CD4-positive, alpha-beta T cell treated with Interleukin-6 for 4 hours (primary cell): ENCODE data around the gene KLHDC7B.
"Not testable (repeated sequence)": the region's sequence is repeated elsewhere in the genome, so short reads cannot be mapped to it uniquely, and the experiment has no call there.

Source experiments
- DNase-seq: peaks from one replicate; pipeline ENCODE4 v3.0.0-alpha.2; 2020; ENCODE audit warnings: mixed read lengths

The KLHDC7B gene

DNA sequence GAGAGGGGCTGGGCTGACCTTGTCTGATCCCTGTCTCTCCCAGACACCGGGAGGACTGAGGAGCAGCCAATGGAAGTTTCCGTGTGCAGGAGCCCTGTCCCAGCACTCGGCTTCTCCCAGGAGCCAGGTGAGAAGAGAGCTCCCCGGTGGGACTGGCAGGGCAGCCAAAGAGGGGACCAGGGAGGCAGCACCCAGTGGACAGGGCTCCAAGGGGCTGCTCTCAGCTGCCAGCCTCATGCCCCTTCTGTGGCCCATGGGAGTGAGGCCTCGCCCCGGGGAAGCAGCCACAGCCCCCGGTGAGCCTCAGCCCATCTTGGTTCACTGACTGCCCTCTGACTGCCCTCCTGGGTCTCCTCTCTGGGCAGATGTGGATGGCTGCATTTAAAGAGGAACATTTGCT lies 27.1 kb upstream of the KLHDC7B start:
- no peak for DNase-seq

DNA sequence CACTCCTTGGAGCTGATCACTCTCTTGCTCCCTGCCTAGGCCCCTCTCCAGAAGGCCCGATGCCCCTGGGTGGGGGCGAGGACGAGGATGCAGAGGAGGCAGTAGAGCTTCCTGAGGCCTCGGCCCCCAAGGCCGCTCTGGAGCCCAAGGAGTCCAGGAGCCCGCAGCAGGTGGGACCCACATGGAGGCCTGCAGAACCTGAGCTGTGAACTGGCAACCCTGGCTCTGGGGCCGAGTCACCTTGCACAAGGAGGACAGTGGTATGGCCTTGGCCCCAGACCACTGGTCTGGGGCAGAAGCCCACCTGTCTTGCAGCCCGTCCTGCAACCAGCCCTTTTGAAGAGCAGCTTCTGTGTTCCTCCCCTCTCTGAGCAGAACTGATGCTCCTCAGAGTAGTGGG lies 26.5 kb upstream of the KLHDC7B start:
- DNase-seq = no peak

DNA sequence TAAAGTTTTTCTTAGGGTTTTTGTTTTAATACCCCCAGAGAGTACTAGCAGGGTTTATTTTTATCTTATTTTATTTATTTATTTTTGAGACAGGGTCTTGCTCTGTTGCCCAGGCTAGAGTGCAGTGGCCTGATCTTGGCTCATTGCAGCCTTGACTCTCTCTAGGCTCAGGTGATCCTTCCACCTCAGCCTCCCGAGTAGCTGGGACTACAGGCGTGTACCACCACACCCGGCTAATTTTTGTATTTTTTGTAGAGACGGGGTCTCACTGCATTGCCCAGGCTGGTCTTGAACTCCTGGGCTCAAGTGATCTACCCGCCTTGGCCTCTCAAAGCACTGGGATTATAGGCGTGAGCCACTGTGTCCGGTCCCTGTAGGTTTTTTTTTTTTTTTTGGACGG lies 25.5 kb upstream of the KLHDC7B start:
- not testable (repeated sequence) for DNase-seq

DNA sequence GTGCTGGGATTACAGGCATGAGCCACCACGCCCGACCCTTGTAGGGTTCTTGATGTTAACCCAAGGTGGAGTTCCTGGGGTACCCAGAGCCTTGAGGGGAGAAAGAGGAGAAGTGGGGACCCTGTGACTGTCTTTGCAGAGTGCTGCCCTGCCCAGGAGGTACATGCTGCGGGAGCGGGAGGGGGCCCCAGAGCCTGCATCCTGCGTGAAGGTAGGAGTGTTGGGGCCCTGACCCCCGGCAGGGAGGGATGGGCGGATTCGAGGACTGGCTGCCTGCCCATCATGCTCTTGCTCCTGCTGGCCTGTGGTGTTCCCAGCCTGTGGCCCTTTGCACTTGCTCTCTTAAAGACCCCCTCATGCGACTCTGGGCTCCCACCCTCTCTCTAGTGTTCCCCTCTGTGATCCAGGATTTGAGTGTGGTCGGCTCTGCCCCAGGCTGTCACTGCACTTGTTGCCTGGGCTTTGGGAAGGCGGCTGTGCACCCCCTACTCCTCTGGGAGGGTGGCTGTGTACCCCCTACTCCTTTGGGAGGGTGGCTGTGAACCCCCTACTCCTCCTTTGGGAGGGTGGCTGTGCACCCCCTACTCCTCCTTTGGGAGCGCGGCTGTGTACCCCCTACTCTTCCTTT lies 24.8 kb upstream of the KLHDC7B start:
- no peak for DNase-seq

DNA sequence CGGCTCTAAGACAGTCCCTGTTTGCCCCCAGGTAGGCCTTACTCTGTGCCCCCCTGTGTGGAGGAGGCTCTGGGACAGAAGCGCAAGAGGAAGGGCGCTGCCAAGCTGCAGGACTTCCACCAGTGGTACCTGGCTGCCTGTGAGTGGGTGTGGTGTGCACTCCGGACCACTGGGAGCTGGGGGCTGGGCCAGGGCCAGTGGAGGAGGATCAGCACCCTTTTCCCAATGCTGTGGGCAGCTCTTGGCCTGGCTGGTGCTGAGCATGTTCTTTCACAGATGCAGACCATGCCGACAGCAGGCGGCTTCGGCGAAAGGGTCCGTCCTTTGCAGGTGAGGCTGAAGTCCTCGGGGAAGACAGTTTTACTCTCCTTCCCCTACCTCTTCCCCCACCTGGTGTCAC lies 24.0 kb upstream of the KLHDC7B start:
- DNase-seq = no peak

DNA sequence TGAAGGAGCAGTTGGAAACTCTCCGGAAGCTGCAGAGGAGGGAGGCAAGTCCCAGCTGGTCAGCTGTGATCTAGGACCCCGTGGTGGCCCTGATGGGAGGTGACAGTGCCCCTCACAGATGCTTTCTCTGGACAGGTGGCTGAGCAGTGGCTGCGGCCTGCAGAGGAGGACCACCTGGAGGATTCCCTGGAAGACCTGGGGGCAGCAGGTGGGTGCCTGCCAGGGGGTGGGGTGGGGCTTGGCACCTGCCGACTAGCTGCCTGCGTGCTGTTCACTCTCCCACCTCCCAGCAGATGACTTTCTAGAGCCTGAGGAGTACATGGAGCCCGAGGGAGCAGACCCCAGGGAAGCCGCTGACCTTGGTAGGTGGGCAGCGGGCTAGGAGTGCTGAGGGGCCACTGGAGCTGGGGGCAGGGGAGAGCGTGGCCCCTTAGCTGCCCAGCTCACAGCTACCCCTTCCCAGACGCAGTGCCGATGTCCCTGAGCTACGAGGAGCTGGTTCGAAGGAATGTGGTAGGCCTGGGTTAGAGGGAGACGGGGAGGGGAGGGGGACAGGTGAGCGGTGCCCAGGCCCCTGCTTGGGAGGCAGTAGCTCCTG lies 23.4 kb upstream of the KLHDC7B start:
- no peak for DNase-seq

DNA sequence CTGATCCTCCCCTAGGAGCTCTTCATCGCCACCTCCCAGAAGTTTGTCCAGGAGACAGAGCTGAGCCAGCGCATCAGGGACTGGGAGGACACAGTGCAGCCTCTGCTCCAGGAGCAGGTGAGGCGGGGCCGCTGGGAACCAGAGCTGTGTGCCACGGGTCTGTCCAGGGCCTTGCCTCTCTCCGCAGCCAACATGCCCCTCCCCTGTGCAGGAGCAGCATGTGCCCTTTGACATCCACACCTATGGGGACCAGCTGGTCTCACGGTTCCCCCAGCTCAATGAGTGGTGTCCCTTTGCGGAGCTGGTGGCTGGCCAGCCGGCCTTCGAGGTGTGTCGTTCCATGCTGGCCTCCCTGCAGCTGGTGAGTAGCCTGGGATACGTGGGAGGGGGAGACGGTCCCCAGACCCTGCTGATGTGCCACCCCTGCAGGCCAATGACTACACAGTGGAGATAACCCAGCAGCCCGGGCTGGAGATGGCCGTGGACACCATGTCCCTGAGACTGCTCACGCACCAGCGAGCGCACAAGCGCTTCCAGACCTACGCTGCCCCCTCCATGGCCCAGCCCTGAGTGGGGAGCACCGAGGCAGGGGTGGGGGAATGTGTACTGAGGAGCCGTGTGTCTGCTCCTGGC lies 22.8 kb upstream of the KLHDC7B start:
- DNase-seq = no peak

DNA sequence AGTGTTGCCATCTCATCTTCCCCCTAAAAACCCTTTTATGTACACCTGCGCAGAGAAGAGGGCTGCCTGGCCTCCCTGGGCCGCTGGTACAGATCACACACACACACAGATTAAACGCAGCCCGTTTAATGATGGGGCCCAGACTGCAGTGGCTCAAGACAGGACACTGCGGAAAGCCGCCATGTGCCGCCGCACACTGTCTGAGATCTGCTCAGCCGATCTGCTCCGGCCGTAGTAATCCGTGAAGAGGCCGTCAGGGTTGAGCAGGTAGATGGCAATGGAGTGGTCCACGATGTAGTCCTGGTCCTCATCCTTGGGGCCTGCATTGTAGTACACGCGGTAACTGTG lies 22.3 kb upstream of the KLHDC7B start:
- DNase-seq = no peak

DNA sequence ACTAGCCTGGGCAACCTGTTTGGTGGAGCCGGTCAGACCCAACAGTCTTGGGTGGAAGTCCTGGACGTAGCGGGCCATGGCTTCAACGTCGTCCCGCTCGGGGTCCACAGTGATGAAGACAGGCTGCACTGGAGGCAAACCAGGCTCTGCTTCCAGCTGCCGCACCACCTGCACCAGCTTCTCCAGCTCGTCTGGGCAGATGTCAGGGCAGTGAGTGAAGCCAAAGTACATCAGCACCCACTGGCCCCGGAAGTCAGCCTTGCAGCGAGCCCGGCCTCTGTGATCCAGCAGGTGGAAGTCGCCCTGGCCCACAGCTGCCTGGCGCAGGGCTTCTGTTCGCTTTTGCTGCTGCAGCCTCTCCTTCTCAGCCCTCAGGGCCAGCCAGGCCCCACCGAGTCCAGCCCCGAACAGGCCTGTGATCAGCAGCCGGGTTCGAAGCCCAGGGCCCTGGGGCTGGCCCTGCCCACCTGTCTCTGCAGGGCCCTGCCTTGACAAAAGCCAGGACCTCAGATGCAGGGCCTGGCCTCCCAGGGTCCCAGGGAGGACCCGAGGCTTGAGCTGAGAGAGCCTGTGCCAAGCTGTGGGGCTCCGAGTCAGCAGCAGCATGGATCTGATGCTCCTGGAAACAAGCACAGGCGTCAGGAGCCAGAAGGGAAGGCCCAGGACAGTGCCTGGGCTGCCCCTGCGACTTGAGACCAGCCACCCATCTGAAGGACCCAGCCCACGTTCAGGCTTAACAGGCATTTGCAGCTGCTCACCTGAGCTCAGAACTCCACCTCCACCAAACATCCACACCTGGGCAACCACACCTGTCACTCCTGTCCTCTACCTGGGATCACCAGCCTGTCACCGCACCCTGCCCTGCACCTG lies 21.7 kb upstream of the KLHDC7B start:
- DNase-seq = no peak

DNA sequence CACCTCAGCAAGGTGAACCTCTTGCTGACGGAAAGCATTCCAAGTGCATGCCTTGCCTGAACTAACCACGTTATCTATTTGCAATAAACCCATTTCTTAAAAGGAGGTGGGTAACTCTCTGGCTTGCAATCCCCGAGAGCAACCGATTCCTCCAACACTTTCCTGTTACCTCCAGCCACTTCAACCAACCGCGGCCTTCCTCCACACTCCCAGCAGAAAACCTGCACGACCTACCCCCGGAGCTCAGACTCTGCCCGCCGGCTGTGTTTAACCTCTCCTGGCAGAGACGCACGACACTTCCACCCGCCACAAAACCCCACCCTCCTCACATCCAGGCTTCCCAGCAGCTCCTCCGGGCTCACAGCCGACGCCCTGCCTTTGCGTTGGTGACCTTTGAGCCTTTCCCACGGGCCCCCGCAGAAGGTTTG lies 21.0 kb upstream of the KLHDC7B start:
- DNase-seq = no peak

DNA sequence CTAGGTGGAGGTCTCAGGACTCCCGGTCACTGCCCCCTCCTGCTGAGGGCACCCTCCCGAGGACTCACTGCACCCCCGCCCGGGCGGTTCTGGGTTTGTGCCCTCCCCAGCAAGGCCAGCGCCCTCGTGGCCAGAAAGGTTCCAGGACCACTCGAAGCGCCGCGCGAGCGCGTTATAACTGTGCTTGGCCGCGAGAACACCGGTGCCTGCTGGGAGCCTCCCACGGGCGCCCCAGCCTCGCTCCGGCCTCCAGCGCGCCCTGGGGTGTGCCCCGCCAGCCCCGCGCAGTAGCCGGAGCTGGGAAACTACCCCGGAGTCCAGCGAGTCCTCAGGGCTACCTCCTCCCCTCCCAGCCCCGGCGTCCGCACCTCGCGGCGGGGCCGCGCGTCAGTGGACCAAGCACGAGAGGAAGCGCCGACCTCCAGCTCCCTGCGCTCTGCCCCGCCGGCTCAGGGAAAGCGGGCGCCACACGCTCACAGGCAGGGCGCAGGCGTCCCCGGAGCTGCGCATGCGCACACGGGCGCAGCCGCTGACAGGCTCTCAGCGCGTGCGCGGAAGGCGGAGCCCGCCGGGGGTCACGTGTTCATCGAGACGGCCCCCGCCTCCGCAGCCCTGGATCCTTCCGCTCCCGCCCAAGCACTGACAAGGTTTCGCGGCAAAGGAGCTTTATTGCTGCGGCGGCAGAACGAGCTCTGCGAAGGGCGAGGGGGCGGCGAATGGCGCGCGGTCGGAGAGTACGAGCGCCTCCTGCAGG lies 20.4 kb upstream of the KLHDC7B start, which contains the start of gene SCO2:
TSS of gene SCO2 (minus strand) at position 495 of the 754 bp plus-strand sequence. CDS start 1,187 bp downstream, outside the sequence.
- DNase-seq = peak; percentile 98

DNA sequence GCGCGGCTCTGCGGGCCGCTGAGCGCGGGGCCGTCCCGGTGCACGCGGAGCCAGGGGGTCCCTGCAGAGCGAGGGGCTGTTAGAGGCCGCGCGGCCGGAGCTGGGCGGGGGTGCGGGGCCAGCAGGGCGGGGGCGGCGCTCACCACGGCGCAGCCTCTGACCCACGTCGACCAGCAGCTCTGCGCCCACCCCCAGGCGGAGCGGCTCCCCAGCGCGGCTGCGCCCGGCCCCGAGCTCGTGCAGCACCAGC lies 19.9 kb upstream of the KLHDC7B start:
- DNase-seq = no peak

DNA sequence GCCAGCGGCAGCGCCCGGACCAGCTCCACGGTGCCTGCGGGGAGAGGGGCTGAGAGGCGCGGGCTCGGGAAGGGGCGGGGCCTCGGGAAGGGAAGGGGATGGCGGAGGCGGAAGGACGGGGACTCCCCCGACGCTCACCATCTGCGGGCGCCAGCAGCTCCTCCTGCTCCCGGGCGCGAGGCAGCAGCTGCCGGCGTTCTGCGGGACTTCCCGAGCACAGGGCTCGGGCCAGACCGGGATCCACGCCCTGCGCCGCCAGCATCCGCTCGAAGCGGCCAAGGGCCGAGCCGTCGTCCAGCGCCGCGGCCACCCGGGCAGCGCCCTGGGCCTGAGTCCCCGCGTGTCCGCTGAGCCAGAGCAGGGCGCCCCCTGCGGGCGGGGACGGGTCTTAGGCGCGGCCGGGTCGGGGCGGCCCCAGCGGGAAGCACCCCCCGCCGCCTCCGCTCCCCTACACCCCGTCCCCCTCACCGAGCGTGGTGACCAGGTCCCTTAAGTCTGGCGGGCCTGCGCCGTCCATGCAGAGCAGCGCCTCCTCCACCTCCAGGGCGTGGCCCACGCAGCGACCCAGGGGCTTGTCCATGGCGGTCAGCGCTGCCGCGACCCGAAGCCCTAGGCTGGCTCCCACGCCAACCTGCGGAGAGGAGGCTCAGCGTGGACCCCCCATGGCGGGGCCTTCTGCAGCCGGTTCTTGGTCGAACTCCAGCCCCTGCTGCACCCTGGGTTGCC lies 19.4 kb upstream of the KLHDC7B start:
- peak; percentile 90 for DNase-seq

DNA sequence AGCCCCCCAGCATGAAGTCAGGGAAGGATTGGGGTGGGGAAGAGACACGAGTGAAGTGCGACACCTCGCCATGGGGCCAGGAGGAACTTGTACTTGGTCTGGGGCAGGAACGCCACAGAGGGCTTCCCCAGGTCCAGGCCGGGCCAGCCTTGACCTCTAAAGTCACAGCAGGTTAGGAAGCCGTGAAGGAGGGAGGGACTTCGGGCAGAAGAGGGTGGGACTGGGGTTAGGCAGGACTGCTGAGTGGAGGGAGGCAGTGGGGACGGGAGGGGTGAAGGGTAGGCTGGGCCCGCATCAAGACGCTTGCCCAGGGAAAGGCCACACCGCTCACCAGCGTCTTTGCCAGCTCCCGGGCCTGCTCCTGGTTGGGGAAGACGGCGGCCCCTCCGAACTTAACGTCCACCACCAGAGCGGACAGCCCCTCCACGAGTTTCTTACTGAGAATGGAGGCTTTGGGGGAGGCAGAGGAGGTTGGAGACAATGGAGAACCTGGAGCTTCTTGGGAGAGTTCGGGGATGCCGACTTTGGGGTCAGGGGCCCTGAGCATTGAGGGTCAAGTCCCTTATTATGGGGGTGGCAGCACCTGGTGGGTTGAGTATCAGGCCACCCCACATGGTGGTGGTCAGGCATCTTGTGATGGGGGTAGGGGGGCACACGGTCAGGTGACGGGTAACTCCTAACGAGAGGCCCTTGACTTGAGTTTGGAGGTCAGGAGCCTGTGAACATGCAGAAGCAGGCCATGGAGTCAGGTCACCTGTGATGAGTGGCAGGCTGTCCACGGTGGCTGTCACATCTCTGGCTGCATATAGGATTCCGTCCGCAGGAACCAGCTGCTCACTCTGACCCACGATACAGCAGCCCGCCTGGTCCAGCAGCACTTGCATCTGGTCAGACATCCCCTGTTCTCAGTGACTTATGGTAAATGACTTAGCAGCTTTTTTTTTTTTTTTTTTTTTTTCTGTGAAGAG lies 18.6 kb upstream of the KLHDC7B start:
- peak; percentile 45 for DNase-seq

DNA sequence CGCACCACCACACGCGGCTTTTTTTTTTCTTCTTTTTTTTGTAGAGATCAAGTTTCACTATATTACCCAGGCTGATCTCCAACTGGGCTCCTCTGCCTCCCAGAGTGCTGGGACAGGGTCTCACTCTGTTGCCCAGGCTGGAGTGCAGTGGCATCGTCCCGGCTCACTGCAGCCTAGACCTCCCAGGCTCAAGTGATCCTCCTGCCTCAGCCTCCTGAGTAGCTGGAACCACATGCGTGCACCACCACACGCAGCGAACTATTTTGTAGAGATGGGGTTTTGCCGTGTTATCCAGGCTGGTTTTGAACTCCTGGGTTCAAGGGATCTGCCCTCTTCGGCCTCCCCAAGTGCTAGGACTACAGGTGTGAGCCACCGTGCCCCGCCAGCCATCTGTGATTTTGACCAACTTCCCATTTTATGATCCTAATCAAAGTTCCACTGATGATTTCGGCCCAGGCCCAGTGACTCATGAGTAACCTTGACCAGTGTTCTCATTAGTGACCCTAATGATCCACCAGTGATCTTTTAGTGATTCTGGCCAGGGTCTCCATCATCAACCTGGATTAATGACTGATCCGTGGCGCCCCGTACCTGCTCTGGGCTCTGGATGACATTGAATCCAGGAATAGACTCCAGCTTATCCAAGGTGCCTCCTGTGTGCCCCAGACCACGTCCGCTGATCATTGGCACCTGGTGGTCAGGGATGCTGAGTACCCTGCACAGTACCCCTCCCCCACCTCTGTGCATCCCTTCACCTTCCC lies 17.6 kb upstream of the KLHDC7B start:
- DNase-seq = no peak

DNA sequence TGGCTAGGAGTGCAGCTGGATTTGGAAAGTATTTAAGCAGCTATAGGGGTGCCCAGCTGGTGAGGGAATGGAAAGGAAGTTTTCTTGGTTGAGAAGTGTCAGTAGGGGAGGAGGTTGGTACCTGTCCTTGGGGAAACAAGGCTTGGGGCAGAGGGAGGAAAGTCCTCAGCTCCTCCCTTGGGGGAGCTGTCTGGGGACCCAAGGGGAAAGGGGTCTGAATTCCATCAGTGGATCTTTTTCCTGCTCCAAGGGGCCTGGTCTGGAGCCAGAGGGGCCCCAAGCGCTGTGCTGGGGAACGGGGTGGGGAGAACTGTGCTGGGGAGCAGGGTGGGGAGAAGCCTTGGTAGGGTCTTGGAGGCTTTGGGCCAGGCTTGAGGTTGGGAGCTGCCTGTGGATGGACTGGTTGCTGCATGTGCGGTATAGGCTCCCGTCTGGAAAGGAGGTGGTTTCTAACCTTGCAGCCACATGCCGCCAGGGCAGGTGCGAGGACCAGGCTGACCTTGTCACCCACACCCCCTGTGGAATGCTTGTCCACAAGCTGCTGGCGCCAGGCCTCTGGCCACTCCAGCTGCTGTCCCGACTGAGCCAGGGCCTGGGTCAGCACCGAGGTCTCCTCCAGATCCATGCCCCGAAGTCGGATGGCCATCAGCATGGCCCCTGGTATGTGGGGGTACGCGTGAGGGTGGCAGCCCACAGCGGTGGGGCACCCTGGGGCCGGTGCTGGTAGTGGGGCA lies 16.9 kb upstream of the KLHDC7B start:
- DNase-seq = no peak

DNA sequence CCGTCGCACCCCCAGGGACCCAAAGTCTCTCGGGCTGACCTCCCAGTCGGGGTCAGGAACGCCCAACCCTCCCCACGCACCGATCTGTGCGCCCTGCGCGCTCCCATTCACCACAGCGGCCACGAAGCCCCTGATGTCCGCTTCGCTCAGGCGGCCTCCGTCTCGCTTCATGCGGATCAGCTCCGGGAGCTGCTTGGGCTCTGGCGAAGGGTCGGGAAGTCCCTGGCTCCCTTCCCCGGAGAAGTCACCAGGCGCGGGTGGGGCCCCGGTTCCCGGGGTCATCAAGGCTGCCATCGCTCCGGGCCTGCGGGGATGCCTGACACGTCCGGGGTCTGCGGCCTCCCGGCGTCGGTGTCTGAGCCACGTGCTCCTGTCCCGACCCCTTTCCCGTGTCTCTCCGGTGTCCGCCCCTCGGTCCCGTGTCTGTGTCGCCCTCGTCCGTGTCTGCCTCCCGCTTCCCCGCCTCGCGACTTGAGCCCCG lies 16.2 kb upstream of the KLHDC7B start:
- no peak for DNase-seq

DNA sequence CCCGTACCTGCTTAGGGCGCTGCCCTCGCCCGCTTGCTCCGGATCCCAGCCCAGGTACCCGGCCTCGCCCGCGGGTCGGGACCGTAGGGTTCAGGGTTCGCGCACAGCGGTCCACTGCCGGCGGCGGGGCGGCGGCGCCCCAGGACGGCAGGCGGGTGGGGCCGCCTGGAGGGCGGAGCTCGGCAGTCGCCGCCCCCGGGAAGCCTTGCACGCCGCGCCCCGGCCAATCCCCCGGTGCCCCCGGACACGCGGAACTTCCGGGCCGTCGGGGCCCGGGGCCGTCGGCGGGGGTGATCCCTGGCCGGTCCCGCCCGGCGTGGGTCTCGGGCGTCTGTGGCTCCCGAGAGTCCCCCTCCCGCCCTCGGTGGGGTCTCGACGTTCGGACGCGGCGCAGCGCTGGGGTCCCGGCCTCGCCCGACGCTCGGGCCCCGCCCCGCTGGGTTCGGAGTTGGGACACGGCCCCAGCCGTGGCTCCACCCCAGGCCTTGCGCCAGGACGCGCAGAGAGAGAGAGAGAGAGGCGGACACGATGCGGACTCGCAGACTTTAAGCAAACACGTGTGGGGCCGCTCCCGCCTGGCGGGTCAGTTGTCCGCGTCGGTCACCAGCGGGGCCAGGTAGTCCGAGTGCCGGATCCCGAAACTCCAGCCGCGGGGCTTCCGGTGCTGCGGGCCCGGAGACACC lies 15.7 kb upstream of the KLHDC7B start, which contains the start of gene TYMP:
TSS of gene TYMP (minus strand) at position 116 of the 683 bp plus-strand sequence. CDS start 303 bp downstream, outside the sequence.
- peak; percentile 75 for DNase-seq

DNA sequence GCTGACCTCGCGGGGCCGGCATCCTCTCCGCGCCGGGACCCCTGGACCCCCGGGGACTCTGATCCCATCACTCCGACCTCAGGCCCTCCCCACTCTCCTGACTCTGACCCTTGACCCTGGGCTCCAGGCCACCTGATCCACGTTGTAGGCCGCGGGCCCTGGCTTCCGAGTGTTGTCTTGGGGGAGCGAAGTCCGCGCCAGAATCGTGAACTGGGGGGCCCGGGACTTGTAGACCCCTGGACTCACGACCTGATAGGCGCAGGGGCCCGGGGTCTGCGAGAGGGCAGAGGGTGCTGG lies 15.2 kb upstream of the KLHDC7B start:
- DNase-seq = no peak
